ENCODE results near the gene BLOC1S5. TPM values are rescaled to one million over a fixed set of nuclear protein-coding genes. Genes with fewer than 3 reads are reported as not detected.

BLOC1S5 gene
- total and polyA plus RNA-seq, 2 of the 13 experiments (the other 11 are each of a cell fraction or from before 2014, with no cell fraction given) = 10.5 to 41.5 TPM

- no peak for TF ChIP-seq THAP8 (CRISPR knock-in tag; IDR thresholded peaks at IDR 0.05; ENCODE audit: borderline replicate concordance)
- TF ChIP-seq ZBTB21 (CRISPR knock-in tag; IDR thresholded peaks at IDR 0.05) = 0 out of 2 replicates have a peak, but pooled peaks have one; percentile 53
- TF ChIP-seq TEAD2 (CRISPR knock-in tag; IDR thresholded peaks at IDR 0.05) = no peak
- TF ChIP-seq ZNF33B (CRISPR knock-in tag; IDR thresholded peaks at IDR 0.05) = no peak; the same call in 1 of the 2 replicates
- TF ChIP-seq CCDC6 (CRISPR knock-in tag; IDR thresholded peaks at IDR 0.05) = peak; percentile 68; the same call in 1 of the 2 replicates
- TF ChIP-seq NFYC (CRISPR knock-in tag; IDR thresholded peaks at IDR 0.05) = peak; percentile 70
- peak; percentile 82; the same call in 1 of the 2 replicates for TF ChIP-seq ZNF232 (CRISPR knock-in tag; IDR thresholded peaks at IDR 0.05; ENCODE audit: borderline replicate concordance)
- no peak for TF ChIP-seq PLRG1 (conservative IDR thresholded peaks at IDR 0.05)
- peak; percentile 56; the same call in 1 of the 2 replicates for TF ChIP-seq ZBTB37 (CRISPR knock-in tag; IDR thresholded peaks at IDR 0.05)
- peak; percentile 93; the same call in 1 of the 2 replicates for TF ChIP-seq ZNF569 (CRISPR knock-in tag; IDR thresholded peaks at IDR 0.05; ENCODE audit: borderline replicate concordance)
- TF ChIP-seq TRIM22 (IDR thresholded peaks at IDR 0.05) = no peak
- peak; percentile 78 for TF ChIP-seq ZNF547 (CRISPR knock-in tag; IDR thresholded peaks at IDR 0.05)
- TF ChIP-seq ZBTB3 (CRISPR knock-in tag; IDR thresholded peaks at IDR 0.05; ENCODE audit: borderline replicate concordance, low read depth) = 0 out of 2 replicates have a peak, but pooled peaks have one; percentile 64
- peak; percentile 29; the same call in 1 of the 2 replicates for TF ChIP-seq SNAPC2 (CRISPR knock-in tag; IDR thresholded peaks at IDR 0.05)
- no peak; the same call in 1 of the 2 replicates for TF ChIP-seq ZBTB34 (CRISPR knock-in tag; IDR thresholded peaks at IDR 0.05)
- peak; percentile 91 for TF ChIP-seq SMAD3 (CRISPR knock-in tag; IDR thresholded peaks at IDR 0.05)
- peak; percentile 60; the same call in 1 of the 2 replicates for TF ChIP-seq RCOR2 (CRISPR knock-in tag; IDR thresholded peaks at IDR 0.05)
- TF ChIP-seq ZNF280D (CRISPR knock-in tag; IDR thresholded peaks at IDR 0.05) = no peak
- no peak for TF ChIP-seq CENPX (CRISPR knock-in tag; IDR thresholded peaks at IDR 0.05)
- TF ChIP-seq ZKSCAN5 (CRISPR knock-in tag; IDR thresholded peaks at IDR 0.05) = 0 out of 2 replicates have a peak, but pooled peaks have one; percentile 18
- 0 out of 2 replicates have a peak, but pooled peaks have one; percentile 23 for TF ChIP-seq CEBPG (CRISPR knock-in tag; IDR thresholded peaks at IDR 0.05)
- 0 out of 2 replicates have a peak, but pooled peaks have one; percentile 67 for TF ChIP-seq NFKBIZ (CRISPR knock-in tag; IDR thresholded peaks at IDR 0.05)
These were observed at the start of gene BLOC1S5 (continued) for GRCh38 chr6:8063761-8064637.
